ENCODE results near the gene AKT1S1. TPM values are rescaled to one million over a fixed set of nuclear protein-coding genes. Genes with fewer than 3 reads are reported as not detected.

Gene AKT1S1
- total RNA-seq, 2 donors from 2014 or later: 33.5 to 36.6 TPM

DNA sequence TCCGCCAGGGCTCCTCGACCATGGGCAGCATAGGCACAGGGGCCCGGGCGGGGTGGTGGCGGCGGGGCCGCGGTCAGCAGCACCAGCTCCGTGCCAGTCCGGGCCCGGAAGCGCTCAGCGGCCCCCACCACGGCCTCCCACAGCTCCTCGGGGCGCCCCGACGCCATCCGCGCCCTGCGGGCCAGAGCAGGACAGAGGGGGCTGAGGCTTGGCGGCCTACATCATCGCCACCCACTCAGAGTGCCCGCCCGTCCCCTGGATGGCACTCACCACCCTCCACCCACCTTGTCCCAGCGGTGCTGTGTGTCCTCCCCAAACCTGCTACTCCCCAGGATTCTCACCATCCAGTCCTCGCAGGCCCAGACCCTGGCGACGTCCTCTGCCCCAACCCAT is 4.0 kb downstream of the AKT1S1 start:
- no peak for DNase-seq
- intact Hi-C loops (cut with DNase I): loop anchor here in 1 of 2 donors (5.0 kb wide), 1 partner anchor 56 kb away; the partner anchor contains the start of gene MED25

DNA sequence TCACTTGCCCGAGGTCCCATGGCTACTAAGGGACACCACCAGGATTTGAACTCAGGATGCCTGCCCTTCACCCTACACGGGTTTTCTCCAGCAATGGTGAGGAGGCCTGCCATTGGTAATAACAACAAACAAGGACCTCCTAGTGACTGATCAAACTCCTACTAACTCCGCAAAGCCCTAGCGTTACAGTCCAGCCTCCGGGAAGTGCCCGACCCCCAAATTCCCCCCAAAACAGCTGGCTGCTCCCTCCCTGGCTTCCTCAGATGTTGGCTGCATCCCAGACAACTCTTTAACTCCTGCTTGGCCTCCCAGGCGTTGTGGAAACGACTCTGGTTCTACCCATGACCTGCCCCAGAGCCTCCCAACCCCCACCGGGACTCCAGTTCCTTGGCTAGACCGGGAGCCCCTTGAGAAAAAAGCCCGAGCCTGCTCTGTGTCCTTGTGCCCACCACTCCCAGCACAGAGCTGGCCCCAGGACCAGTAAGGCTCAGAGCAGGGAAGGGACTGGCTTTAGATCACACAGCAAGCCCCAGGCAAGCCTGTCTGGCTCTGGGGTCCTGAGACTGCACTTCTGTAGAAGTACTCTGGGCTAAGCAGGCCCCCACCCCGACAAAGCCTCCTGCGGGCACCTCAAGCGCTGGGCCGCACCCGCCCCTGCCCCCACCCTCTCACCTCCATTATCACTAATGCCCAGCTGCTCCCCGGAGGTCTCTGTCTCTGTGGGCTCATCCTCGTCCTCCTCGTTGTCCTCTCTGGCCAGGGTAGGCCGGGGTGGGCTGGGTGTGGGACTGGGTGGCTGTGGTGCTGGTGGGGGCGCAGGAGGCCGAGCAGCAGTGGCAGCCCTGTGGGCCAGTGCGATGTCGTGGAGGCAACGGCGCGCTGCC is 4.7 kb downstream of the AKT1S1 start:
- no peak for DNase-seq
- intact Hi-C loops (cut with DNase I): loop anchor here in 1 of 2 donors (5.0 kb wide), 1 partner anchor 55 kb away; the partner anchor contains the start of gene MED25
- ATAC-seq: no peak

More for the DNA sequence above, 4.0 kb downstream of the AKT1S1 start:
- no peak for ATAC-seq

DNA sequence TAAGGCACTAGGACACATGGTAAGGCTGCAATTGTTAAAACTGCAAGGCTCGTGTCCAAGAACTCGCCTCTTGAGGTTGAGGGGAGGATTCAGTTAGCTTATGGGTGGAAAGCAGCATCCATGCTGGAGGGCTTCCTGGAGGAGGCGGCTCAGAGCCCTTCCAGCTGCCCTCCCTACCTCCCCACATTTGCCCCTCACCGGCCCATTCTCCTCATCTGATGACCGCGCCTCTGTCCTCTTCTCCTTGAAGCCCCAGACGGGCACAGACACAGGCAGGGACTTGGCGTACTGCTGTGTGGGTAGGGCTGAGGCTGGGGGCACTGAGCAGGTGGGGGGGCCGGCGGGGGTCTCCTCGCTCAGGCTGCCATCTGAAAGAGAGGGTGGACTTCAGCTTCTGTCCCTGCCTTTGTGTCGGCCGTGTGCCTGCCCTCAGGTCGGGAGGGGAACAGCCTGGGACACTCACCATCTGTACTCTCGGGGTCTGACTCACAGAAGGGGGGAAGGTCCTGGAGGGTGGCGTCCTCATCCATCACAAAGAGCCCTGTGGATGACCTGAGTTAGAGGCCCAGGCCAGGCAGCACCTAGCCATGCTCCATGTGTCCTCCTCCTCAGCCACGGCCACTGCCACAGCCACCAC is 5.7 kb downstream of the AKT1S1 start:
- intact Hi-C loops (cut with DNase I): loop anchor here in 1 of 2 donors (5.0 kb wide), 1 partner anchor 54 kb away; the partner anchor contains the start of gene MED25
- DNase-seq: no peak
- ATAC-seq: no peak

DNA sequence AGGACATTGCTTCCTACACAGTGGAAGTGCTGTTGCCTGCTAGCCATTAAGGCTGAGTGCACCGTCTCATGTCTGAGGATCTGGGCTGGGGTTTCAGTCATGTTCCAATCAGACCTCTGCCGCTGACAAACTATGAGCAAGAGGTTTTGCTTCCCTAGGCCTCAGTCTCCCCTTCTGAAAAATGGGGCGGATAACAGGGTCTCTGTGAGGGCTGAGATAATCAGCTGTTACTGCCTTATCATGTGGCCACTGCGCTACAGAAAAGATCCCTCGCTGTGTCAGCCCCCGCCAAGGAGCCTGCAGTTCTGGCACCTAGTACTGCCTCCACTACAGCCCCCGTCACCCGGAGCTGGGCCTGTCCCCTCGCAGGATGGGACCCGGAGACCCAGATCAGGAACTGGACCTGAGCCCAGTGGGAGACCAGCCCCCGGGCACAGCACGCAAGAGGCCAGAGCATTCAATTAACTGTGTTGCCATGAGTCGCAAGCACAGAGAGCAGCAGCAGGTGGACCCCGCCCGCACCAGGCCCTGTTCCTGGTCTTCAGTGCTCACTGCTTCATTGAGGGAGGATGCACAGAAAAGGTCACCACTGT is 6.8 kb downstream of the AKT1S1 start:
- DNase-seq (no peak), ATAC-seq (no peak)
- intact Hi-C loops (cut with DNase I): loop anchor here in 1 of 2 donors (5.0 kb wide), 1 partner anchor 53 kb away; the partner anchor contains the start of gene MED25

DNA sequence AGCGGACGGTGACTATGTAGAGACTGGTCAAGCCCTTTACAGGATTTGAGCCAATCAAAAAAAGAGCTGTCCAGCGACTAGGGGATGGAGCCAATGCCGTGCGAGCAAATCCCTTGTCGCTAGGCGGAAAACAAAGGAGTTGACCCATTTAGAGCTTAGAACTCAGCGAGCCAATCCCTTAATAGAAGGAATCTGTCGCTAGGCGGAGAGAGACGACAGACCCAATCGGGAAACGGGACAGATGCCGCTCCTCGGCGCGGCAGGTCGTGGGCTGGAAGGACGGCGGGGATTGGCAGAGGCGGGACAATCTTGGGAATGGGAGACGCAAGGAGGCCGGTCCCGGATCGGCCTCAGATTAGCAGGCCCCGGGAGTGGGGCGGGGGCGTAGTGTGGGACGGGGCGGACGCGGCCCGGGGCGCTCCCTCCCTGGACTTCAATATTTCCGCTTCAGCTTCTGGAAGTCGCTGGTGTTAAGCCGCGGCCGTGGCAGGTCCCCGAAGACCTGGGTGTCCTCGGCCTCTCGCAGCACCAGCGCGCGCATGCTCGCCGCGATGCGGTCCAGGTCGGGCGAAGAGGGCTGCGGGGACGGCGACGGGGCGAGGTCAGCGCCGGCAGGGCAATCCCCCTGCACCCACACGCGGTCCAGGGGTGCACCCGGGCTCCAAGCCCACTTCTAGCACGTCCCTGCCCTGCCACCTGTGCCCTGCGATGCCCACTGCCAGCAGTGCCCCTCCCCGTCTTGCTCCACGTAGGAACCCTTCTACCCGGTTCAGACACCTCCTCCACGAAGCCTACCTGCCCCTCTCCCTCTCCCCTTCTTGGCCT is 7.5 kb downstream of the AKT1S1 start:
- ATAC-seq (peak; percentile 84 to 87), DNase-seq (peak; percentile 96)
- intact Hi-C loops (cut with DNase I): loop anchor here (5.0 to 10.0 kb wide), 3 partner anchors 52 to 102 kb away; partner anchors contain the start of genes MED25 (in 2 of the 2), AP2A1 (in 1 of the 2) and FUZ (in 1 of the 2)

DNA sequence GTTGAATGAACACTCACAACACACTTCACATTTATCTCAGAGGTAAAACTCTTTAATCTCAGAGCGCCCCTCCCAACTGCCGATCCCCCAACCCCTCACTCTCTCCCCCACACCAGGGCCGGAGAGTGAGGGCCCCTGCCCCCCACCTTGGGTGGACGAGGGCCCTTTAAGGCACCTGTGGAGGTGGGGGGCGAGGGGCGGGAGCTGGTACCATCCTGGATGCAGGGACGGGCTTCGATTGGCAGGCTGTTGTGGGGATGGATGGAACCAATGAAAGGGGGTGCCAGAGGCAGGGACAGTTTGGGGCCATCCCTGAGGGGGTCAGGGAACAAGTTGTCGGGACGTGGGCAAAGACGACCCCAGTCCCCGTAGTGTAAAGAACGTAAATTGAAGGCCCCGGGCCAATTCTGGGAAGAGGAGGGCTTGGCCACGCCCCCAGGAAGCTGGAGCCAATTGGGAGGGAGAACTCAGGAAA is 8.1 kb downstream of the AKT1S1 start:
- ATAC-seq (peak; percentile 3 to 5), DNase-seq (no peak)
- intact Hi-C loops (cut with DNase I): loop anchor here (5.0 to 10.0 kb wide), 2 partner anchors 54 to 102 kb away; partner anchors contain the start of genes AP2A1 (in 1 of the 2), FUZ (in 1 of the 2) and MED25 (in 1 of the 2)

DNA sequence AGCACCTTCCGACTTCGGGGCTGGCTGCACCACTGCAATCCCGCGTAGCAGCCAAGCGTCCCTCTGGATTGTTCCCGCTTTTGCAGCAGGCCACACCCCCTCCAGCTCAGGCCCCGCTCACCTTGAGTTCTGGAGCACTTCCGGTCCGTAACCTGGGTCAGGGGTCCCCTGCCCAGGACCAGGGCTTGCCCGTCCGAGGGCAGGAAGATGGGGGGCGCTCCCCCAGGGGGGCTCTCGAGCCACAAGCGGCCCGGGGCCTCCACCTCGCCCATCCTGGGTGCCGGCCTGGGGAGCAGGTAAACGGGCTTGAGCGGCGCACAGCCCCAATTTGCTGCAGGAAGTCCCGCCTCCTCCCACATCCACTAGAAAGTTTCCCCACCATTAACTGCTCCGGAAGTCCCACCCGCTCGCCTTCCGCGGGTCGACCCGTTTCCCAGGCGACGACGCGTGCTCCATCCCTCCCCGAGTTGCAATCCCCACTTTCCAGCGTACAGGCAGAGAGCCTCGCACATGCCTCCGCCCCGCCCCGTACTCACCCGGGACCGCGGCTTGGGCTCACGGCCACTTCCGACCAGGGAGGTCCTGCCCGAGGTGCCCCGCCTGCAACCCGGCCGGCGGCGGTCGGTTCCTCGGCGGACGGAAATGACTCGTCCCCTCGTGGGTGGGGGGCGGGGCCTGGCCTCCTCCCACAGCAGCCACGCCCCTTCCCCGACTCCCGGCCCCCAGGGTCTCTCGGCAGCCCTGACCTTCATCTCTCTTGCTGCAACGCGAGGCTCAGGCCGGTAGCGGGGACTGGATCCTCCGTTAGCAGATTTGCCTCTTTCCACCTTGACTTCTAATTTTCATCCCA is 10.0 kb downstream of the AKT1S1 start, which contains the start of gene PNKP:
Gene PNKP (minus strand): TSS at position 644 of the 850 bp plus-strand sequence. CDS start 372 bp downstream, at position 272.
- DNase-seq (peak; percentile 96), ATAC-seq (peak; percentile 62 to 66)
- intact Hi-C loops (cut with DNase I): loop anchor here (5.0 to 10.0 kb wide), 2 partner anchors 52 to 100 kb away; partner anchors contain the start of genes AP2A1 (in 1 of the 2), FUZ (in 1 of the 2) and MED25 (in 1 of the 2)

DNA sequence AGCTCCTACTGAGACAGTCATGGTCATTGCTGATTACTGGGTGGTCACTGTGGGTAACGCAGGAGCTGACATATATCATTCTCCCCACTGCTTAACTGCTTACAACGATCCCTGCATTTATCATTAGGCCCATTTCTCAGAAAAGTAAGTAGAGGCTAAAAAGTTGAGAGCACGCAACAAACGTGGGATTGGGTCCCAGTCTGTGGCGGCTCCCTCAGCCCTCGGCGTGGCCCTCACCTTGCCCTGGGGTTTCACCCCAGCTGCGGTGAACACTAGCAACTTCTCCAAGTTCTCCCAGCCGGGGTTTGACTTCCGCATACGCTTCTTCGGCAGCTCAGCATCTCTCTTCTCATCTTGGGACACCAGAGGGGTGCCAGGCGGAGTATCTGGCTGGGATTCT is 12.3 kb downstream of the AKT1S1 start:
- intact Hi-C loops (cut with DNase I): loop anchor here (5.0 to 10.0 kb wide), 2 partner anchors 50 to 98 kb away; partner anchors contain the start of genes AP2A1 (in 1 of the 2), FUZ (in 1 of the 2) and MED25 (in 1 of the 2)
- DNase-seq (no peak), ATAC-seq (no peak)

DNA sequence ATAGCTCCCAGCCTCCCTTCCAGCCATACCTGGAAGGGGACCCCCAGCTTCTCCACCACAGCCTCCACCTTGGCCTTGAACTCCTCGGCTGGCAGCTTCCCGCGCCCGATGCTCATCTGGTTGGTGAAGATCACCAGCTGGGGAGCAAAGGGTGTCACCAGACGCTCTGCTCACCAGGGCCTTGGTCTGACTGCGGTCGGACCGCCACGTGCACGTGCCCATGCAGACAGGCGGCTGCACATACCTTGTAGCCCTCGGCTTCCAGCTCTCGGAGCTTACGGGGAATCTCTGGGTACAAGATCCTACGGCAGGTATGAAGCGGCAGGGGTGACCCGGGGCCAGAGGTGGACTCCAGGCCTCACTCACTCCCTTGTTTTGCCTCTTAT is 13.2 kb downstream of the AKT1S1 start:
- ATAC-seq (no peak), DNase-seq (no peak)
- intact Hi-C loops (cut with DNase I): loop anchor here in 1 of 2 donors (10.0 kb wide), 1 partner anchor 49 kb away; the partner anchor contains the start of genes FUZ and MED25

DNA sequence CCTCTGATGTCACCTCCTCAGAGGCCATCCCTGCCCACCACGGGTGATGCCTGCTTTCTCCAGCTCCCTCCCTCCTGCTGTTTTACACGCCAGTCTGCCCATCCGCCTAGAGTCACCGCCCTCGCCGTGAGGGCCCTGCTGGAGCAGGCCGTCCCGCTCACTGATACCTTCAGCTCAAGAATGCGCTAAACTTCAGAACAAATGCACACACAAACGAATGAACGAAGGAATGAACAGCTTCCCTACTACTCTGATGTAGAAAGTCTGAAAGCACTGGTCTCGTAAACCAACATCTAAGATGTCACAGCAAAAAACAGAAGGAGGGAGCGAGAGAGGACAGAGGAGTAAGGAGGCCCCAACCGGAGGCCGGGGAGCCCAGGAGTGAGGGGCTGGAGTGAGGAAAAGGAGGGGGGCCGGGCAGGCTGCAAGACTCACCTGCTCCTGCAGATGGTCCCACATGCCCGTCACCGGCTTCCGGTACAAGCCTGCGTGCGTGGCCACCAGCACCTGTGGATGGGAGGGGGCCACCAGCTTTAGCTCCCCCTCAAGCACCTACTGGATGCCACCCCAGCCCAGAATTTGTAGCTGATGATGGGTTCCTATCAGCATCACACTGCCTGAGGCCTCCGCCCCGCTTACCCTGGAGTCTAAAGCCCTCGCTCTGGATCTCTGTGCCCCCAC is 13.8 kb downstream of the AKT1S1 start:
- DNase-seq: no peak

DNA sequence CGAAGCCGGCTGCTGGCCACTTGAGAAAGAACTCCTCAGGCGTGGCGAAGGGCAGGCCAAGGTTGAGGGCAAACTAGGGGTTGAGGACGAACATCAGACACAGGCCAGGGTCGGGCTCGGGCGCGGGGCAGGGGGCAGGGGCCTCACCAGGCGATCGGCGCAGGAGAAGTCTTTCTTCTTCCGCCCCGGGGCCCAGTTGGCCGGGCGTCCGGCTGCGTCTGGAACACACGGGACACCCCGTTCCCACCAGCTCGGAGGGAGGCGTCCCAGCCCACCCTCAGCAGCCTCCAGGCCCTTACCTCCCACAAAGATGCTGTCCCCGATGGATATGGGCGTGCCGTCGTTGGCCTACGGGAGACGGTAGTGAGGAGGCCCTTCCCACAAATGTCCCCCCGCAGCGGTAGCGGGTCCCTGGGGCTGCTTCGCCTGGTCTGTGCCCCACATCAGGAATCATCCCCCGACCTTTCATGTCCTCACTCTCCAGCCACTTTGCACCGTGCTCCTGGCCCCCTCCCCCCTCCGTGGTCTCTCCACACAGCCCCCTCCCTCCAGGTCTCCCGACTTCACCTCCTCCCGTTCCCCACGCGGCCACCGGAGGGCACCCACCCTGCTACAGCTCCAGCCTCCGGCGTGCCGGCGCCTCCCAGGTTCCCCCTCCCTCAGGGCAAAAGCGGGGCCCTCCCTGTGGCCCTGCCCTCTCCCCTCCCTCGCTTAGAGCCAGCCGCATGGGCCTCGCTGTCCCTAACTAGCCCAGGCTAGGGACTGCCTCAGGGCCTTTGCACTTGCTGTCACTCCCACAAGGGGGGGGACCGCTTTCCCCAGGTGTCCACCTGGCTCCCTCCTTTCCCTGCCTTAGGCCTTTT is 14.5 kb downstream of the AKT1S1 start:
- ATAC-seq (no peak), DNase-seq (peak; percentile 33)
- intact Hi-C loops (cut with DNase I): loop anchor here in 1 of 2 donors (10.0 kb wide), 1 partner anchor 48 kb away; the partner anchor contains the start of genes FUZ and MED25

More for the DNA sequence above, 13.8 kb downstream of the AKT1S1 start:
- intact Hi-C loops (cut with DNase I): loop anchor here in 1 of 2 donors (10.0 kb wide), 1 partner anchor 49 kb away; the partner anchor contains the start of genes FUZ and MED25
- no peak for ATAC-seq

DNA sequence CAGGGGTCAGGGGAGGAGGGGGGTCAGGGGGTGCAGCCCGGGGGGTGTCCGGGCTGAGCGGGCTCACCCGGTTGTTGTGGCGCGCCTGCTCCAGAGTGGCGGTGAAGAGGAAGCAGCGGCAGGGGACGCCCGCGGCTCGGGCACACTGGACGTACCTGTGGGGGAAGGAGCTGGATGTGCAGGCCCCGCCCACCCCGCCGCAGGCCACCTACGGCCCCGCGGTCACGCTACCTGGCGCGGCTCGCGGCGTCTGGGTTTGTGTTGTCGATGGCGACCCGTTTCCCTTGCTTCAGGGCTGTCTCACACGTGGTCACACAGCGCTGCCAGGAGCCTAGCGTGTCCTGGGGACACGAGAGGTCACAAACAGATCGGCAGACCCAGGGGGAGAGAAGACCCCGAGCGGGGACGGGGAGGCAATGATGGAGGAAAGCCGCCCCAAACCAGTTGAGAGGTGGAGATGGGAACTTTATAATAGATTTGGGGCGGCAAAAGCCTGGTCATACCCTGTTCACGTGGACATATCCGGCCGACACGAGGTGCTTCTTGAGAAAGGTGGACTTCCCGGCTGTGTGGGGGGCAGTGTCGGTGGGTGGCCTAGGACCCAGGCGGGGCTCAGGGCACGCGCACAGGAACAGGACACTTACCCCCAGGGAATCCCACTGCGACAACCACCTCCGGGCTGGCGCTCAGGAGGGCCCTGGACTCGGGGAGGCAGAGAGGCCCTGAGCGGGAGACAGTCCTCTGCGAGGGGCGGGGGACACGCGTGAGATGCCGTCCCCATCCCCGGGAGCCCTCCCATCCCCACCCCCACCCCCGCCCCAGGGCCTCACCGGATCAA is 15.4 kb downstream of the AKT1S1 start:
- ATAC-seq (no peak), DNase-seq (no peak)
- intact Hi-C loops (cut with DNase I): loop anchor here in 1 of 2 donors (10.0 kb wide), 1 partner anchor 47 kb away; the partner anchor contains the start of genes FUZ and MED25

DNA sequence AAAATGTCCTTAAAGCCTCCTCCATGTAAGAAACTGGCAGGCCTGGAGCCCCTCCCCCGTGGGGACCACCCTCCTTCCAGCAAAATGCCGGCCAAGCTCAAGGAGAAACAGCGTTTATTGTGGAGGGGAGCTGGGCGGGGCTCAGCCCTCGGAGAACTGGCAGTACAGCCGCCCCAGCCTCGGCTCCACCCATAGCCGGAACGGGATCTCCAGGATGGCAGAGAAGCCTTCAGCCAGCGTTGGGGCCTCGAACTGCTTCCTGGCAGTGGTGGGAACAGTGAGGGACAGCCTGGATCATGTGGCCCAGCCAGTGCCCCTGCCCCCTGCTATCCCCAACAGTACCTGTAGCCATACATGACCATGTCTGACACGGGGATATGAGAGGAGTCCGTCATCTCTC is 16.0 kb downstream of the AKT1S1 start:
- DNase-seq (peak; percentile 77), ATAC-seq (peak in 1 of 2 donors; percentile 5)
- intact Hi-C loops (cut with DNase I): loop anchor here in 1 of 2 donors (10.0 kb wide), 1 partner anchor 46 kb away; the partner anchor contains the start of genes FUZ and MED25
